Small intestine (tissue), 7 donors: ENCODE measurements around the gene NR2F2. TPM values are rescaled to one million over a fixed set of nuclear protein-coding genes. Genes with fewer than 3 reads are reported as not detected.
A peak's percentile ranks its signal among the peaks of the same experiment; 100 is the strongest.

Experiments used
- DNase-seq, 2 donors: peaks; one replicate each; pipeline versions ENCODE4 v3.0.0 to v3.0.0-alpha.2; 2013
- FAIRE-seq: peaks from 2 replicates; lab custom pipeline; 2012; peaks lifted over from hg19 to GRCh38; lab: Jason Lieb, UNC
- H3K27ac ChIP-seq, 3 donors: one replicate each; pipeline ENCODE4 v1.5.1; 2013; ENCODE audit warnings: low read length in 2 of 3, mild to moderate bottlenecking in 2 of 3, control low read depth in 1 of 3, inconsistent platforms in 1 of 3, low read depth in 1 of 3, moderate library complexity in 1 of 3
- H3K27me3 ChIP-seq, 3 donors: one replicate each; pipeline ENCODE4 v1.6.1; 2013; ENCODE audit warnings: low read length in 3 of 3, inconsistent platforms in 1 of 3; ENCODE audit not compliant: control insufficient read depth in 3 of 3, insufficient read depth in 3 of 3
- H3K36me3 ChIP-seq, 3 donors: one replicate each; pipeline ENCODE4 v1.6.1; 2013; ENCODE audit warnings: low read length in 3 of 3, inconsistent platforms in 1 of 3, low read depth in 1 of 3, mild to moderate bottlenecking in 1 of 3, moderate library complexity in 1 of 3; ENCODE audit not compliant: control insufficient read depth in 3 of 3, insufficient read depth in 2 of 3
- H3K4me1 ChIP-seq, 3 donors: one replicate each; pipeline ENCODE4 v1.6.1; 2013; ENCODE audit warnings: low read length in 2 of 3, inconsistent platforms in 1 of 3, low read depth in 1 of 3, mild to moderate bottlenecking in 1 of 3, moderate library complexity in 1 of 3; ENCODE audit not compliant: control insufficient read depth in 3 of 3, insufficient read depth in 2 of 3
- H3K4me3 ChIP-seq, 3 donors: one replicate each; pipeline ENCODE4 v1.5.1; 2013; ENCODE audit warnings: low read length in 3 of 3, control low read depth in 1 of 3, inconsistent platforms in 1 of 3, low read depth in 1 of 3, mild to moderate bottlenecking in 1 of 3, moderate library complexity in 1 of 3
- H3K9me3 ChIP-seq, 2 donors: one replicate each; pipeline ENCODE4 v1.6.1; 2013; ENCODE audit warnings: low read depth in 1 of 2, low read length in 1 of 2; ENCODE audit not compliant: control insufficient read depth in 2 of 2, insufficient read depth in 1 of 2
- WGBS, 3 donors: extraction: QIAGEN DNeasy Blood & Tissue Kit; methylation state at CpG; one replicate each; pipeline ENCODE4 v1.1.7; 2013; 5-methylcytosine and 5-hydroxymethylcytosine counted together
- polyA plus RNA-seq, 4 donors: library from polyadenylated mRNA; stranded (reverse) in 3 of 4; unstranded in 1 of 4; fragments of 200-250 nt in 3 of 4; fragments of 120-200 nt in 1 of 4; gene quantifications; one replicate each; pipeline versions ENCODE4 v1.2.1 to v1.2.3, GENCODE V29; 2013
- donor health status: healthy with polysubstance abuse.
- donor health status: control.
- donor health status: control.
- donor health status: Bipolar disorder and iron deficiency.
- donor health status: healthy.

The NR2F2 gene
- polyA plus RNA-seq, 4 donors: 3.6 to 34.1 (median 15.6) TPM

DNA sequence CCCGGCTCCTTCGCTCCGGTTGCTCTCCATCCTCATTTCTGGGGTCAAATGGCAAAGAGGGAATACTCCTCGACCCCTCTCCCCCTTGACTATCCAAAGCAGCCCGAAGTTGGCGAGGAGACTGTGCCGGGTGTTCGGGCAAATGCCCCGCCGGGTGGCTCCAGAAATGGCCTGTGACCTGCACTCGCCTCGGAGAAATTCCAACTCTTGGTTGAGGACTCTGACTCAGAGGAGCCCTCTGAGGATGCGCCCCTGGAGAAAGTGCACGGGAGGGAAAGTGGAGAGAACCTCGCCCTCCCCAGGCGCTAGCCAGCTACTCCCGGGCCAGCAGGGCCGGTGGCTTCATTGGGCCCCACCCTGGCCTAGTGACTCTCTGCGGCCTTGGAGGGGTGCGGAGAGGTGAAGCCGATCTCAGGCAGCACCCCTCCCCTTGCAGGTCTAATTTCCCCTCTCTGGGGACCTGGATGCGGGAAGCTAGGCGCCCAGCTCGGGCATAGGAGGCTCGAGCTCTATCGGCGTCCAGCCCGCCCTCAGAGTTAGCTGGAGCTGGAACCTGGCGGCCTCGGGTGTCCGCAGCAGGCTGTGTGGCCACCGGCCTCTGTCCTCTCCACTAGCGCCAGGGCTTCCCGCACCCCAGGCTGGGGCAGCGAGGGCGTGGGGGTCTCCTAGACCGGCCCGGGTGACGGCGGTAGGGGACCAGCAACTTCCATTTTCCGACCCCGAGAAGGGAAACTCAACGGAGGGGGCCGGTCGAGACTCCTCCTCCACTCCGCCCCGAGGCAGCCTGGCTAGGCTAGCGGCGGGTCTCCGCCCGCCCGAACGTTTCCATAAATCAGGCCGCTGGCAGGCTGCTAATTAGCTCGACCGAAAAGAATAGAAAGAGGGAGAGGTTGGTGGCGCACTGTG is 29.4 kb downstream of the NR2F2 start:
- H3K36me3 ChIP-seq: no peaks in the 10 kb centered on the region
- peak overlapping the region in 1 of 3 donors; percentile 63 for H3K27ac ChIP-seq
- WGBS, 3 donors: 5 to 11% (median 8%) methylated on average over 50 to 57 of the region's 57 CpGs
- no peak for DNase-seq
- H3K9me3 ChIP-seq: no peaks in the 10 kb centered on the region
- peaks cover 9 to 95% (median 38%) of the 10 kb centered on the region in 3 donors for H3K27me3 ChIP-seq
- peaks cover 2 to 16% (median 2%) of the 10 kb centered on the region in 3 donors for H3K4me1 ChIP-seq
- FAIRE-seq: no peak
- H3K4me3 ChIP-seq: peak overlapping the region in 2 of 3 donors; percentile 1 to 18

DNA sequence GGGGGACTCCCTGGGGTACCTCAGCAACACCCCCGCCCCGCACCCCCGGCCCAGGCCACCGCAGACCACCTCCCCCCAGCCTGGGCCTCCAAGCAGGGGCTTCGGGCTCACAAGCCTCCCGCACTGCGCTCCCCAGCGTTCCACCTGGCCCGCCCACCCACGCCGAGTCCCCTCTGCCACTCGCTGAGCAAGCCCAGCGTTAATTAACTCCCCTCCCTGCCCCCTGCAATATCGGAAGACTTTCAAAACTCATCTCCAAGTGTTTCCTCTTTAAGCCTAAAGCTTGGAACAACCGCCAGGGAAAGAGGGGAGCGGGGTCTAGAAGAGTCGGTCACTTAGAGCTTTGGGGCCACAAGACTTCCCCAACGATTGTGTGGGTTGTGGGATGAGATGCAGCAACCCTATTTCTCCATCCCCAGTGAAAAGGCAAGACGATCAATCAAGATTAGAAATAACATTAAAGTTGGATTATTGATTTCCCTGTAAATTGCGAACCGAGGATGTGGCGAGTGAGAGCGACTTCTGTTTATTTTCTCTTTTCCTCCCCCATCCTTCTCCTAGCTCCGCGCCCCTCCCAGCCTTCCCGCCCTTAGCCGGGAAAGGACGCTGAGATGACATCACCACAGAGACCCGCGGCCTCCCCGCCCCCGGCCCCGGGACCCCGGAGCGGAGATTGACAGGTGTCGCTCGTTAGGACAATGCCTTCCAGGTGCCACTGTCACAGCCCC is 30.2 kb downstream of the NR2F2 start:
- Histone ChIP-seq H3K27me3 (peaks cover 9 to 95% (median 42%) of the 10 kb centered on the region in 3 donors), H3K4me1 (peaks cover 2 to 16% (median 2%) of the 10 kb centered on the region in 3 donors), H3K27ac (no peak overlapping the region), H3K36me3 (no peaks in the 10 kb centered on the region), H3K9me3 (no peaks in the 10 kb centered on the region), H3K4me3 (no peak overlapping the region)
- FAIRE-seq (no peak), DNase-seq (no peak)
- 11 to 12% (median 11%) methylated on average over 32 to 37 of the region's 37 CpGs for WGBS, 3 donors

DNA sequence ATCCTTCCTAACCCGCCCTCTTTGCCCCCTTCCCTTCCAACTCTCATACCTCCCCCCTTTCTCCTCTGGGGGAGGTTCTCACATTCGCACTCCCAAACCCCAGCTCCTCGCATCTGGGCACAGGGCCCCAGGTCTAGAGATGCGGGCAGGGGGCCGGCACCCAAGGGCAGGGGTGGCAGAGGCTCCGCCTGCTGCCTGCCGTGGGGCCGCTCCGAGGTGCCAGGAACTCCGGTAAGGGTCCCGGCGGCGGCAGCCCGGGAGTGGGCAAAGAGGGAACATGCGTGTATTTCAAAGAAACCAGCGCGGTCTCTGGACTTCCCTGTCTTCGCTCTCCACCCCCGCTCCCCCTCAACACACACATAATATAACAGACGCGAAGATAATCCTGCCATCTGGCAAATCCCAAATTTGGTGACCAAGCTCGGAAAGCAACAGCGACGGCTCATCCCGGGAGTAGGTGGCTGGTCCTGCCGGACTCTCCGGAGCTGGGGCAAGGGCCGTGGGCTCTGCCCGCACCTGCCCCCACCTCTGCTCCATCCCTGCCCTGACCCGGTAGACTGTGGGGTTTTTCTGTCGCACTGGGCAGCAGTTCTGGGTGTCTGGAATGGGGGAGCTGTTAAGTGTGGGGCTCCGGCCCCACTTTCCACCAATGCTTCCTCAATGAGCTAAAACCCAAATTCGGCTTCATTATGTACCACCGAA is 31.0 kb downstream of the NR2F2 start:
- no peaks in the 10 kb centered on the region for H3K36me3 ChIP-seq
- DNase-seq (no peak), FAIRE-seq (no peak)
- H3K27ac ChIP-seq: no peak overlapping the region
- no peaks in the 10 kb centered on the region for H3K9me3 ChIP-seq
- H3K4me1 ChIP-seq: peaks cover 2 to 14% (median 2%) of the 10 kb centered on the region in 3 donors
- 11 to 40% (median 20%) methylated on average over 34 of the region's 34 CpGs for WGBS, 3 donors
- H3K27me3 ChIP-seq: peaks cover 11 to 95% (median 45%) of the 10 kb centered on the region in 3 donors
- no peak overlapping the region for H3K4me3 ChIP-seq

DNA sequence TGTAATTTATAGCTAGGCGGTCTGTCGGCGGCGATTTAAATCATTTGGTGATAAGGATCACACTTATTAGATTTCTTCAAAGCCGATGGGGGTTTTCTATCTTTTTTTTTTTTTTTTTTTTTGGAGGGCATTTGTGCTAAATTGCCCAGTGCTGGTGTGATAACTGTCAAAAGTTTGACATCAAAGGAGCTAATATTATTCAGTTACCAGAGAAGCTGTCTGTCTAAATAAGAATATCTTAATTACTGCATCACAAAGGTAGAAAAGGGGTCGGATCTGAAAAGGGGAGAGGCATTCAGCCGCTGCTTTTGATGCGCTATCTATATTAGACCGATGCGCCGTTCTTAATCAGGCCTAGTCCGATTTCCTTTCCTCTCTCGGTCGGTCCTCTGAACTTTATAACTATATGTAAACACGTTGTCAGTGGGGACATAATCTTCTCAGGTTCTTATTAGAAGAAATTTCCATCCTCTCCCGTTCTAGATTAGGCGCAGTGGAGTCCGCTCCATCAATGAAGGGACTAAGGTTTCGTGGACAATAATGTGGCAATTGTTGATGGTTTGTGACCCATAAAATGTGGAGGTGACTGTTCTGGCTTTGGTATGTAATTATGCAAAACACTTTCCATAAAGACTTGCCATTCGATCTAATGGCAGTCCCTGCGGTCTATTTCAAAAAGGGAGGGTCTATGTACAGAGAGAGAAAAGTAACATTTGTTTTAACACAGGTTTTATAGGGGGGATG is 31.7 kb downstream of the NR2F2 start:
- Histone ChIP-seq H3K36me3 (no peaks in the 10 kb centered on the region), H3K27me3 (peaks cover 13 to 96% (median 50%) of the 10 kb centered on the region in 3 donors), H3K4me3 (no peak overlapping the region), H3K4me1 (peaks cover 2 to 10% (median 2%) of the 10 kb centered on the region in 3 donors), H3K9me3 (no peaks in the 10 kb centered on the region), H3K27ac (no peak overlapping the region)
- no peak for FAIRE-seq
- WGBS, 3 donors: 18 to 48% (median 20%) methylated on average over 21 of the region's 21 CpGs
- DNase-seq: no peak

DNA sequence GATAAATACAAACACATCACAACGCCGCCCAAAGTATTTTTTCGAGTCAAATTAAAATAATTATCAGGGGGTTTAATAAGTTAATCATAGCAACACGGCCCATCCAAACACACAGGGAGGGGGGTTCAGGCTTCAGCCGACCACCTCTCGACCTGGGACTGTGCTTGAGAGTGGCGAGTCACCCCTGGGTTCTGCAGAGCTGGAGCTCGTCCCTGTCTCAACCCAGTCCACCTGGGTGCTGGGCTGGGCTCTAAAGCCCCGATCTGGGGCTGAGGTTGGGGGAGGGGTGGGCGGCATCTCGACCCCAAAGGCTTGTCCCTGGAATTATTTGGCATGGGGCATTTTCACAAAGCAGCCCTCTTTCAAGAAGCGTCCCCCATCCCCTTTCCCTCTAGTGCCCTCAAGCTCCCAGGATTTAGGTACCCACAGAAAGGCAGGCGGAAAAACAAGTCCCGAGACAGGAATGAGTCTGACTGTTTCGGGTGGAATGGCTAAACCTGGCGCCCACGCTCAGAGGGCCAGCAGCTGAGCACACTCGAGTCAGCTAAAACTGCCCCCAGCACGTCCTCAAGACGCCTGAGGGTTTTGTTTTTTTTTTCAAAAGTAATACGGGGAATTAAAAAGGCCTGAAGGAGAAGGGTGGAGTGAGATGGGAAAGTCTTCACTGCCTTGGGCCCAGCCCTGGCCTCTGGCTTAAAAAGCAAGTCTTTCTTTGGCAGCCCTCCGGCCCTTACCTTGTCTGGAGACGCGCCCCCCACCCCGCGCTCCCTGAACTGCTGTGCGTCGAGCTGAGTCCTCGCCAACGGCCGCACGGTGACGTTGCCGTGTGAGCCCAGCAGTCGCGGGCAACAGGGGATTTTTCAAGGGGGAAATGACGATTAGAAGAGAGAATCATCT is 32.5 kb downstream of the NR2F2 start:
- H3K4me3 ChIP-seq: no peak overlapping the region
- H3K27me3 ChIP-seq: peaks cover 11 to 97% (median 55%) of the 10 kb centered on the region in 3 donors
- peaks cover under 1 to 7% (median under 1%) of the 10 kb centered on the region in 3 donors for H3K4me1 ChIP-seq
- FAIRE-seq (no peak), DNase-seq (no peak)
- no peak overlapping the region for H3K27ac ChIP-seq
- H3K36me3 ChIP-seq: no peaks in the 10 kb centered on the region
- H3K9me3 ChIP-seq: no peaks in the 10 kb centered on the region
- WGBS, 3 donors: 12 to 42% (median 19%) methylated on average over 37 of the region's 37 CpGs

DNA sequence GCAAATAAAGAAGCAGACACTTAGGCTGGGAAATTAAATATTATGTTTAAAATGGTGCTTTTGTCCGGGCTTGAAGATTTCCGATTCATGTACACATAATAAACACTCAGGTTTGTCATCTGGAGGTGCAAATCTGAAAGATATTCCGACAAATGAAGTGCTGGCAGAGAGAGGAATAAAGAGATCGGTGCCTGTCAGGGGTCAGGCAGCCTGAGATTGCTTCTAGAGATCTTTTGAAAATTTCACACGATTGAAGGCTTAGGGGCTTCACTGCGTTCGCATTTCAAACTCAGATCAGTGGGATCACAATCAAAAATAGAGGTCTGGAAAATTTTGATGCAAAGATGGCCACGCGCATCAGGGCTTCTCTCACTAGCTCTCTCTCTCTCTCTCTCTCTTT is 33.2 kb downstream of the NR2F2 start:
- Histone ChIP-seq H3K9me3 (no peaks in the 10 kb centered on the region), H3K27ac (no peak overlapping the region), H3K4me3 (no peak overlapping the region), H3K36me3 (no peaks in the 10 kb centered on the region), H3K4me1 (peaks cover 0 to 7% (median 0%) of the 10 kb centered on the region in 3 donors), H3K27me3 (peaks cover 11 to 97% (median 58%) of the 10 kb centered on the region in 3 donors)
- FAIRE-seq: no peak
- WGBS, 3 donors: 22 to 46% (median 26%) methylated on average over 9 of the region's 9 CpGs
- DNase-seq: no peak
